ENCODE results near the gene KLHL2. TPM values are rescaled to one million over a fixed set of nuclear protein-coding genes. Genes with fewer than 3 reads are reported as not detected.
"Not testable (repeated sequence)": the region's sequence is repeated elsewhere in the genome, so short reads cannot be mapped to it uniquely, and the experiment has no call there.

The KLHL2 gene
- total RNA-seq, 4 donors from 2014 or later, result 3.6 to 7.9 (median 6.4) TPM

DNA sequence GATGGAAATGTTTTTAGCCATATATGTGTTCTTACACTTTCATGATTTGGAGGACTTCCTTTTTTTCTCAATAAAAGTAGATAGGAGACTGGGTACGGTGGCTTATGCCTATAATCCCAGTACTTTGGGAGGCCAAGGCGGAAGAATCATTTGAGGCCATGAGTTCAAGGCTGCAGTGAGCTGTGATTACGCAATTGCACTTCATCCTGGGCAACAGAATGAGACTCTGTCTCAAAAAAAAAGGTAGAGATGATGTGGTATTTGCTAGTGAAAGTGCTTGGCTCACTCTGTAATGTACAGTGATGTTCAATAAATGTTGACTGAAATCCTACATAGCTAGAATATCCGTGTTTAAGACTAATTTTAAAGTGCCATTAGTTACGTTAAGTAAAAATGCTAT is 27.4 kb downstream of the KLHL2 start:
- H3K27ac ChIP-seq, result no peak overlapping the region
- H3K4me1 ChIP-seq, result no peaks in the 10 kb centered on the region
- H3K4me3 ChIP-seq, result no peak overlapping the region
- intact Hi-C loops (cut with DNase I; ENCODE audit: low total_unique reads), result no loop called here
- no peak for DNase-seq
- H3K36me3 ChIP-seq, result no peaks in the 10 kb centered on the region
- ATAC-seq, result no peak
- no peak for TF ChIP-seq POLR2A (IDR thresholded peaks at IDR 0.05)
- TF ChIP-seq, protein P1, sequence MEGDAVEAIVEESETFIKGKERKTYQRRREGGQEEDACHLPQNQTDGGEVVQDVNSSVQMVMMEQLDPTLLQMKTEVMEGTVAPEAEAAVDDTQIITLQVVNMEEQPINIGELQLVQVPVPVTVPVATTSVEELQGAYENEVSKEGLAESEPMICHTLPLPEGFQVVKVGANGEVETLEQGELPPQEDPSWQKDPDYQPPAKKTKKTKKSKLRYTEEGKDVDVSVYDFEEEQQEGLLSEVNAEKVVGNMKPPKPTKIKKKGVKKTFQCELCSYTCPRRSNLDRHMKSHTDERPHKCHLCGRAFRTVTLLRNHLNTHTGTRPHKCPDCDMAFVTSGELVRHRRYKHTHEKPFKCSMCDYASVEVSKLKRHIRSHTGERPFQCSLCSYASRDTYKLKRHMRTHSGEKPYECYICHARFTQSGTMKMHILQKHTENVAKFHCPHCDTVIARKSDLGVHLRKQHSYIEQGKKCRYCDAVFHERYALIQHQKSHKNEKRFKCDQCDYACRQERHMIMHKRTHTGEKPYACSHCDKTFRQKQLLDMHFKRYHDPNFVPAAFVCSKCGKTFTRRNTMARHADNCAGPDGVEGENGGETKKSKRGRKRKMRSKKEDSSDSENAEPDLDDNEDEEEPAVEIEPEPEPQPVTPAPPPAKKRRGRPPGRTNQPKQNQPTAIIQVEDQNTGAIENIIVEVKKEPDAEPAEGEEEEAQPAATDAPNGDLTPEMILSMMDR (IDR thresholded peaks at IDR 0.05 in 4 of 5, conservative IDR thresholded peaks at IDR 0.05 in 1 of 5), result no peak
- H3K27me3 ChIP-seq, result no peaks in the 10 kb centered on the region
- H3K9me3 ChIP-seq, result no peaks in the 10 kb centered on the region
- in situ Hi-C loops (cut with MboI; ENCODE audit: low sequenced_read_pairs in 4 of 4), result no loop called here

DNA sequence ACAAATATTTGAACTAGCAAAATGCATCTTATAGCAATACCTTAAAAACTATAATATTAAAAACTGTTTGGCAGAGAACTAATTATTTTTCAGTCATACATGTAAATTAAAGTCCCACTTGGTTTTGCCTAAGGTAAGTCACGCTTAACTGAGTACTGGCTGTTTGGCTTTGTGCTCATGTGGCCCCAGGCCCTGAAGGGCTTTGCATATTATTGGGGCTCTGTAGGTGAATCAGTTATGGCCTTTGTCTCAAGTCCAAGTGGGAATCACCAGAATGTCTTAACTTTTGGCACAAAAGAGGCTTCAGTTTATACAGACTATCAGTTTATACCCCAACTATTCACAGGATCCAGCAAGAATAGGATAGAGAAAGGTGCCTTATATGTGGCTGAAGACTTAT is 29.5 kb downstream of the KLHL2 start:
- H3K27ac ChIP-seq; H3K27me3 ChIP-seq; H3K4me3 ChIP-seq; H3K4me1 ChIP-seq; H3K9me3 ChIP-seq; in situ Hi-C loops (cut with MboI; ENCODE audit: low sequenced_read_pairs in 4 of 4); intact Hi-C loops (cut with DNase I; ENCODE audit: low total_unique reads); DNase-seq; H3K36me3 ChIP-seq; ATAC-seq: not testable (repeated sequence)

DNA sequence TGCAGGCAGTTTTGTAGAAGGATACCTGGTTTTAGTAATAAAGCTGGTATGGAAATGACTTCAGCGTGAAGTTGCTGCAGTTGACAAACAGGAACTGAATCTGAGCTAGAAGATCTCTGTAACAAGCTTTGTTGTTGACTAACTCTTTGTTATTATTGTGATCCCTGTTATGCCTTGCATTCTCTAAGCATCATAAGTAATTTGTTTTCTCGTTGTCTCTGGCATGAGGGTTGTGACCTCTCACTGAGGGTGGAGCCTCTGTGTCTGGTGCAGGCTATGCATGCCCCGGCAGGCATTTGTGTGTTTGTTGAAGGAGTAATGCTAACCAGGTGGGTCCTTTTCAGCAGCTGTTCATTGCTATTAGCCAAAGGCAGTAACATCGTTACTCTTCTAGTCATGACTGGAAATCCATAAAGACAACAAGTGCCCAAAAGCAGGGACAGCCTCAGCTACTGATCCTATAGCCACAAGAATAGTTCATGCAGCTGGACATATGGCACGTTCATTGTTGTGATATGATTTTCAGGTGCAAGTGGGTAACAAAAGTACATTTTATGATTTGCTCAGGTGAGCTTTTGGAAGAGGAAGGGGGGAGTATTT is 30.8 kb downstream of the KLHL2 start:
- ATAC-seq; H3K36me3 ChIP-seq; H3K27me3 ChIP-seq; H3K4me1 ChIP-seq; H3K9me3 ChIP-seq; in situ Hi-C loops (cut with MboI; ENCODE audit: low sequenced_read_pairs in 4 of 4); intact Hi-C loops (cut with DNase I; ENCODE audit: low total_unique reads); H3K27ac ChIP-seq; DNase-seq; H3K4me3 ChIP-seq: not testable (repeated sequence)

DNA sequence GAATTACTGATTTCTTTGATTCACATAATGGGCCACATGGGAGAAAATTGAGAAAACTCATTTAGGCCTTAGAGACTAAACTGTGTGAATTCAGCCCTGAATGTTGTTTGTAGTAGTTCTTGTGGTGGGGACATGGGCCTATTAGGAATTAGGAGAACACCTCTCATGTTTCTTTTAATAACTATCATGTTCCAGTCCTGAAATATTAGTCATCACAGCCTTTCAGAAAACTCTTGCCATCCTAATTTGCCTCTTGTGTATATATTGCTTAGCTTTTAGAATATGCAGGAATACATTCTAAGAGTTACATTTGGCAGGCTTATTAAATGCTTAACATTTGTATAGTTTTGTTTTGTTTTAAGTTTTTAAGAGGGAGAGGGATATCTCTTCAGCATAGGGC is 33.4 kb downstream of the KLHL2 start:
- H3K27ac ChIP-seq; in situ Hi-C loops (cut with MboI; ENCODE audit: low sequenced_read_pairs in 4 of 4); H3K9me3 ChIP-seq; H3K4me3 ChIP-seq; H3K27me3 ChIP-seq; DNase-seq; H3K4me1 ChIP-seq; intact Hi-C loops (cut with DNase I; ENCODE audit: low total_unique reads); H3K36me3 ChIP-seq; ATAC-seq: not testable (repeated sequence)

- ATAC-seq; H3K36me3 ChIP-seq; H3K4me3 ChIP-seq; DNase-seq; H3K9me3 ChIP-seq; H3K27ac ChIP-seq; in situ Hi-C loops (cut with MboI; ENCODE audit: low sequenced_read_pairs in 4 of 4); H3K27me3 ChIP-seq; intact Hi-C loops (cut with DNase I; ENCODE audit: low total_unique reads); H3K4me1 ChIP-seq: not testable (repeated sequence)
Measured at GRCh38 chr4:165244148-165244547, 36.8 kb downstream of the KLHL2 start.

- H3K9me3 ChIP-seq; H3K27me3 ChIP-seq; H3K4me3 ChIP-seq; H3K36me3 ChIP-seq; H3K4me1 ChIP-seq; DNase-seq; in situ Hi-C loops (cut with MboI; ENCODE audit: low sequenced_read_pairs in 4 of 4); ATAC-seq; H3K27ac ChIP-seq; intact Hi-C loops (cut with DNase I; ENCODE audit: low total_unique reads): not testable (repeated sequence)
Measured at GRCh38 chr4:165244587-165245186, 37.3 kb downstream of the KLHL2 start.

GRCh38 chr4:165248102-165248501 is 40.7 kb downstream of the KLHL2 start:
- H3K4me3 ChIP-seq, result no peak overlapping the region
- H3K4me1 ChIP-seq, result no peaks in the 10 kb centered on the region
- H3K9me3 ChIP-seq, result no peaks in the 10 kb centered on the region
- no peaks in the 10 kb centered on the region for H3K27me3 ChIP-seq
- in situ Hi-C loops (cut with MboI; ENCODE audit: low sequenced_read_pairs in 4 of 4), result no loop called here
- H3K36me3 ChIP-seq, result no peaks in the 10 kb centered on the region
- intact Hi-C loops (cut with DNase I; ENCODE audit: low total_unique reads), result no loop called here
- H3K27ac ChIP-seq, result no peak overlapping the region
- ATAC-seq, result no peak
- TF ChIP-seq, protein P1 (IDR thresholded peaks at IDR 0.05 in 4 of 5, conservative IDR thresholded peaks at IDR 0.05 in 1 of 5), result no peak
- no peak for TF ChIP-seq POLR2A (IDR thresholded peaks at IDR 0.05)
- no peak for DNase-seq

GRCh38 chr4:165248904-165249303 is 41.5 kb downstream of the KLHL2 start:
- intact Hi-C loops (cut with DNase I; ENCODE audit: low total_unique reads); H3K27me3 ChIP-seq; in situ Hi-C loops (cut with MboI; ENCODE audit: low sequenced_read_pairs in 4 of 4); H3K9me3 ChIP-seq; H3K36me3 ChIP-seq; H3K27ac ChIP-seq; H3K4me1 ChIP-seq; H3K4me3 ChIP-seq; ATAC-seq; DNase-seq: not testable (repeated sequence)

DNA sequence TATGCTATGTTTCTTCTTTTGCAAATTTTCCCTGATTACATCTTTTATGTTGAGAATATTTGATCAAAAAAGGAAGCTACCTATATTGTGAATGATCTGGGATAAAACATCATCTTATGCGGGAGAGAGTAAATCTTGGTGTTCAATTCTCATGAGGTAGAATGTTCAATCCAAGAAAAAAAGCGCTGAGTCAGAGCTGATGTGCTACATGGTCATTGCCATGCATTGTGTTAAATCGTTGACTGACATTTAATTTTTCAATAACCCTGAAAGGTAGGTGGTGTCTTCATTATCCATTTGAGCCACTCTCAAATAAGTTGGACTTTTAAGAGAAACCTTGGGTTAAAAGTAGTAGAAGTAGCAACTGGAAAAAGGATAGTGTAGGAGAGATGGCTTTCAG is 47.4 kb downstream of the KLHL2 start:
- H3K27ac ChIP-seq; H3K4me3 ChIP-seq; DNase-seq; H3K9me3 ChIP-seq; H3K36me3 ChIP-seq; ATAC-seq; H3K27me3 ChIP-seq; in situ Hi-C loops (cut with MboI; ENCODE audit: low sequenced_read_pairs in 4 of 4); H3K4me1 ChIP-seq; intact Hi-C loops (cut with DNase I; ENCODE audit: low total_unique reads): not testable (repeated sequence)

- H3K9me3 ChIP-seq; H3K36me3 ChIP-seq; intact Hi-C loops (cut with DNase I; ENCODE audit: low total_unique reads); H3K4me1 ChIP-seq; H3K4me3 ChIP-seq; in situ Hi-C loops (cut with MboI; ENCODE audit: low sequenced_read_pairs in 4 of 4); H3K27me3 ChIP-seq; H3K27ac ChIP-seq: not testable (repeated sequence)
- ATAC-seq, result peak in 1 of 2 donors; percentile 33
- peak; percentile 12 to 27 for DNase-seq
Measured at GRCh38 chr4:165255439-165255838, 48.1 kb downstream of the KLHL2 start.
